HepG2 (cell line): Measurements from ENCODE around the gene COPZ1. TPM values are rescaled to one million over a fixed set of nuclear protein-coding genes. Genes with fewer than 3 reads are reported as not detected.

Experiments
- ATAC-seq: fragments of 200-7000 bp; cut with Tn5 transposase; 3 replicates; pipeline ENCODE4 v1.9.1; 2020; ENCODE audit warnings: mild to moderate bottlenecking, moderate library complexity
- BruUV-seq: library from RNA; stranded (reverse); fragments of 400-500 nt; replicated peaks from 2 replicates; lab custom pipeline; 2021; lab: Mats Ljungman, UMichigan
- CTCF ChIA-PET: fragments of 300-600 bp; formaldehyde crosslinking; extraction: SDS; loops from one replicate; lab custom pipeline; 2021; ENCODE audit warnings: low total read pairs, inconsistent platforms, low intra/inter-chr PET ratio; lab: Yijun Ruan, JAX
- POLR2A ChIA-PET: fragments of 350-600 bp; sonication (Branson Sonifier 250); formaldehyde crosslinking; loops from one replicate; lab custom pipeline; 2020; ENCODE audit warnings: antibody characterized with exemption, inconsistent platforms; lab: Yijun Ruan, JAX
- DNase-seq: peaks from one replicate; pipeline ENCODE4 v3.0.0-alpha.2; 2015; ENCODE audit warnings: low spot score
- FAIRE-seq: peaks from 3 replicates; lab custom pipeline; 2011; peaks lifted over from hg19 to GRCh38; lab: Jason Lieb, UNC
- H2AFZ ChIP-seq: one replicate; pipeline ENCODE4 v1.6.1; 2011; ENCODE audit warnings: low read length, inconsistent platforms
- H3K27ac ChIP-seq: fragments of 300-600 bp; 3 replicates; pipeline ENCODE4 v1.8.0; 2011; ENCODE audit warnings: mixed run types, mild to moderate bottlenecking, mixed read lengths, low read length, inconsistent platforms; ENCODE audit not compliant: insufficient read depth; ENCODE audit errors: extremely low read length
- H3K27me3 ChIP-seq, 2 experiments: fragments of 200-600 bp in 1 of 2; 2 replicates in 1 of 2; 3 replicates in 1 of 2; pipeline versions ENCODE4 v1.6.0 to v1.8.0; 2011; ENCODE audit warnings: low read length in 2 of 2, mild to moderate bottlenecking in 2 of 2, moderate library complexity in 2 of 2, inconsistent platforms in 1 of 2; ENCODE audit not compliant: insufficient read depth in 2 of 2, control insufficient read depth in 1 of 2
- H3K36me3 ChIP-seq, 2 experiments: fragments of 200-600 bp in 1 of 2; replicated peaks in 1 of 2; 2 replicates in 1 of 2; 3 replicates in 1 of 2; pipeline versions ENCODE4 v1.5.1 to v1.8.0; 2011; ENCODE audit warnings: low read length in 2 of 2, inconsistent platforms in 1 of 2; ENCODE audit not compliant: insufficient read depth in 2 of 2, control insufficient read depth in 1 of 2
- H3K4me1 ChIP-seq: 2 replicates; pipeline ENCODE4 v1.5.1; 2012; ENCODE audit warnings: low read length, inconsistent platforms; ENCODE audit not compliant: insufficient read depth
- H3K4me2 ChIP-seq: 2 replicates; pipeline ENCODE4 v1.6.0; 2011; ENCODE audit warnings: low read depth, low read length, inconsistent platforms
- H3K4me3 ChIP-seq, 3 experiments: fragments of 200-600 bp in 1 of 3; sonication (generic), shearing (Covaris generic) in 1 of 3; replicated peaks in 1 of 3; 2 replicates each; pipeline ENCODE4 v1.5.1; 2011 to 2016; ENCODE audit warnings: low read length in 3 of 3, inconsistent platforms in 2 of 3, low read depth in 2 of 3, mild to moderate bottlenecking in 2 of 3, control low read depth in 1 of 3, mixed read lengths in 1 of 3; ENCODE audit not compliant: insufficient read depth in 1 of 3
- H3K79me2 ChIP-seq: one replicate; pipeline ENCODE4 v1.6.1; 2011; ENCODE audit warnings: low read length, inconsistent platforms; ENCODE audit not compliant: insufficient read depth
- H3K9ac ChIP-seq: 2 replicates; pipeline ENCODE4 v1.6.0; 2011; ENCODE audit warnings: mild to moderate bottlenecking, low read depth, low read length, inconsistent platforms; ENCODE audit not compliant: insufficient read depth
- H3K9me3 ChIP-seq: 2 replicates; pipeline ENCODE4 v1.5.1; 2012; ENCODE audit warnings: mild to moderate bottlenecking, low read length
- H4K20me1 ChIP-seq: 2 replicates; pipeline ENCODE4 v1.6.0; 2011; ENCODE audit warnings: inconsistent platforms, mild to moderate bottlenecking, low read length, moderate library complexity; ENCODE audit not compliant: insufficient read depth
- ARHGAP35 ChIP-seq: sonication (generic); formaldehyde crosslinking; IDR thresholded peaks from 2 replicates; pipeline ENCODE4 v1.9.0; 2022; ENCODE audit warnings: mild to moderate bottlenecking, inconsistent platforms, moderate library complexity, missing genetic modification reagents, borderline replicate concordance
- CREB3 ChIP-seq: sonication (generic); formaldehyde crosslinking; IDR thresholded peaks from 2 replicates; pipeline ENCODE4 v1.5.0; 2020; ENCODE audit warnings: missing genetic modification reagents
- HDAC1 ChIP-seq: sonication (generic); formaldehyde crosslinking; IDR thresholded peaks from 2 replicates; pipeline ENCODE4 v1.5.1; 2020; ENCODE audit warnings: mild to moderate bottlenecking, missing genetic modification reagents
- IKZF4 ChIP-seq: sonication (generic); formaldehyde crosslinking; IDR thresholded peaks from 2 replicates; pipeline ENCODE4 v1.5.1; 2020; ENCODE audit warnings: borderline replicate concordance, mild to moderate bottlenecking, low read depth, missing genetic modification reagents; ENCODE audit errors: not compliant biosample characterization
- LRRFIP1 ChIP-seq: sonication (generic); formaldehyde crosslinking; conservative IDR thresholded peaks from 2 replicates; pipeline ENCODE4 v1.4.0; 2020; ENCODE audit warnings: missing genetic modification reagents
- NFIC ChIP-seq: IDR thresholded peaks from 2 replicates; pipeline ENCODE4 v1.6.1; 2012; ENCODE audit warnings: mild to moderate bottlenecking, low read length, inconsistent platforms
- NR2C2 ChIP-seq: sonication (generic); formaldehyde crosslinking; IDR thresholded peaks from 2 replicates; pipeline ENCODE4 v1.4.0; 2020; ENCODE audit warnings: missing genetic modification reagents, mild to moderate bottlenecking, moderate library complexity, borderline replicate concordance
- NR2F1 ChIP-seq, 2 experiments: fragments of 450-650 bp in 1 of 2; formaldehyde crosslinking in 1 of 2; IDR thresholded peaks; 2 replicates each; pipeline versions ENCODE4 v1.5.0 to v1.6.1; 2016 to 2020; ENCODE audit warnings: mild to moderate bottlenecking in 1 of 2, missing compliant biosample characterization in 1 of 2, missing genetic modification reagents in 1 of 2, moderate library complexity in 1 of 2
- PRPF4 ChIP-seq: fragments of 200-400 bp; formaldehyde crosslinking; IDR thresholded peaks from 2 replicates; pipeline ENCODE4 v1.6.1; 2016; ENCODE audit warnings: low read length, low read depth; ENCODE audit not compliant: poor library complexity, severe bottlenecking
- TFE3 ChIP-seq: IDR thresholded peaks from 2 replicates; pipeline ENCODE4 v1.6.1; 2016
- THAP9 ChIP-seq: sonication (generic); formaldehyde crosslinking; IDR thresholded peaks from 2 replicates; pipeline ENCODE4; 2020; ENCODE audit warnings: missing genetic modification reagents, mild to moderate bottlenecking, borderline replicate concordance
- ZNF512 ChIP-seq: sonication (generic); formaldehyde crosslinking; IDR thresholded peaks from 2 replicates; pipeline ENCODE4 v1.4.0; 2020; ENCODE audit warnings: mild to moderate bottlenecking, missing genetic modification reagents
- WGBS: methylation state at CpG from one replicate; pipeline ENCODE4 v1.1.6; 2017; ENCODE audit warnings: low lambda C conversion rate; 5-methylcytosine and 5-hydroxymethylcytosine counted together
- in situ Hi-C: cut with HindIII; loops from 2 replicates; pipeline ENCODE4 v1.10.0; 2017; ENCODE audit warnings: low pct_unique_long_range_greater_than_20kb; ENCODE audit not compliant: extremely low pct_ligation_motif_present
- intact Hi-C: fragments of 100-400 bp; cut with micrococcal nuclease; formaldehyde crosslinking; loops from one replicate; pipeline ENCODE4 v1.10.0; 2022; ENCODE audit not compliant: unreplicated experiment
- polyA plus RNA-seq, 8 experiments: library from polyadenylated mRNA; depleted of rRNA in 3 of 8; stranded (reverse) in 7 of 8; unstranded in 1 of 8; fragments of >200 nt; fragmentation: Illumina TruSeq in 4 of 8; extraction: Trizol in 4 of 8; gene quantifications; 2 replicates each; pipeline versions ENCODE4 v1.2.1 to v1.2.3, GENCODE V29; 2011 to 2016; ENCODE audit warnings: low read depth in 4 of 8, missing spikeins in 1 of 8, mixed read lengths in 1 of 8; ENCODE audit not compliant: insufficient read depth in 1 of 8
- total RNA-seq, 5 experiments: library from RNA; depleted of rRNA; stranded (reverse); fragments of >200 nt; fragmentation: Illumina TruSeq; extraction: Trizol; gene quantifications; 2 replicates each; pipeline ENCODE4 v1.2.3, GENCODE V29; 2016; ENCODE audit warnings: low read depth in 1 of 5

COPZ1 gene
- total and polyA plus RNA-seq, 2 of the 13 experiments (the other 11 are each of a cell fraction or from before 2014, with no cell fraction given) = 125 to 184 TPM

- intact Hi-C loops (no loop called here), in situ Hi-C loops (no loop called here)
- no peaks in the 10 kb centered on the region for H4K20me1 ChIP-seq
- no TSS peak for BruUV-seq
- peak overlapping the region; percentile 97 for H3K4me2 ChIP-seq
- WGBS = 0% methylated on average over 1 of the region's 1 CpG
- H3K9me3 ChIP-seq = no peaks in the 10 kb centered on the region
- H3K27ac ChIP-seq = peak overlapping the region; percentile 91
- peak overlapping the region; percentile 79 for H3K9ac ChIP-seq
- FAIRE-seq (peak; percentile 93), ATAC-seq (peak; percentile 46), DNase-seq (peak; percentile 86)
- CTCF ChIA-PET = no interaction called here
- H3K4me1 ChIP-seq = peaks cover 79% of the 10 kb centered on the region
- peak overlapping the region; percentile 76 for H2AFZ ChIP-seq
- H3K27me3 ChIP-seq = no peaks in the 10 kb centered on the region
- peak overlapping the region; percentile 56 to 78 (median 63); a peak in 5 of 6 replicates for H3K4me3 ChIP-seq
- POLR2A ChIA-PET = interaction anchor here (0.9 to 14.6 kb wide), 9 partner anchors 9 to 26 kb away, joined by 3 to 176 read pairs (median 11); partner anchors contain the start of genes CBX5, COPZ1 and HNRNPA1
- H3K79me2 ChIP-seq = peaks cover 4% of the 10 kb centered on the region
- H3K36me3 ChIP-seq = no peaks in the 10 kb centered on the region
- TF ChIP-seq PRPF4 (peak; percentile 83), ZNF512 (CRISPR knock-in tag) (0 out of 2 replicates have a peak, but pooled peaks have one; percentile 11), THAP9 (CRISPR knock-in tag) (no peak), LRRFIP1 (CRISPR knock-in tag) (no peak), NR2C2 (CRISPR knock-in tag) (peak; percentile 42; the same call in 1 of the 2 replicates), CREB3 (CRISPR knock-in tag) (no peak), NFIC (peak; percentile 41; the same call in 1 of the 2 replicates), TFE3 (CRISPR knock-in tag) (0 out of 2 replicates have a peak, but pooled peaks have one; percentile 9), IKZF4 (CRISPR knock-in tag) (no peak), NR2F1 (CRISPR knock-in tag; IDR thresholded peaks at IDR 0.05) (no peak), HDAC1 (peak; percentile 58; the same call in 1 of the 2 replicates), ARHGAP35 (CRISPR knock-in tag) (no peak)
These were observed 23.4 kb upstream of the COPZ1 start for GRCh38 chr12:54301428-54302048.
